Stimulated activated naive CD4-positive, alpha-beta T cell treated with Interleukin-2 at 50 U/mL for 16 hours (primary cell): ENCODE measurements around the gene ZNF184.

Source experiments
- DNase-seq: peaks from one replicate; lab custom pipeline; 2025; lab: John Stamatoyannopoulos, UW

Gene ZNF184

GRCh38 chr6:27479319-27480182 lies 6.6 kb upstream of the ZNF184 start:
- peak; percentile 69 for DNase-seq

GRCh38 chr6:27478706-27479318 lies 5.9 kb upstream of the ZNF184 start:
- peak; percentile 80 for DNase-seq

DNA sequence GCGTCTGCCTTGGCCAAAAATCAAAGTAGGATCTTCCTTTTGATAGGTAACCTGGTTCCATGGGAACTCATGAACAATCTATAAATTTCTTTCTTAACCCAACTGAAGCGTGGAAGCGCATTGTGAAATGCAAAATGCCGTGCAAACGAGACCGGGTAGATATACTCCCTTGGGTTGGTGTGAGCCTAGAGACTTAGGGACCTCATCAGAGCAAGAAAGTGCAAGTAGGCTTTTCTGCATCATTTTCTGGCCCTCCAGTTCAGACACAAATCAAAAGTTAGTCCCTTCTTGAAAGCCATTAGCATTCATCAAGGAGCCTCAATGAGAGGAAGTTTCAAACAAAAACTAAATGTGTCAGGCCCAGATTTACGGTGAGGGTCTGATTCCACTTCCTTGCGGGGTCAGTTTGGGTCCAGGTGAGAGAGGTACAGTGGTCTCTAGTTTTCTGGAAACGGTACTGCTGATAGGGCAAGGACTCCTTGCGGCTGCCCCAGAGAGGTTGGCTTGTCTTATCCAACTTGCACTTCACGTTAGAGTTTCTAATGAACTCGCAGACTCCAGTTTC lies 5.3 kb upstream of the ZNF184 start:
- no peak for DNase-seq

GRCh38 chr6:27477318-27478013 lies 4.6 kb upstream of the ZNF184 start:
- no peak for DNase-seq

DNA sequence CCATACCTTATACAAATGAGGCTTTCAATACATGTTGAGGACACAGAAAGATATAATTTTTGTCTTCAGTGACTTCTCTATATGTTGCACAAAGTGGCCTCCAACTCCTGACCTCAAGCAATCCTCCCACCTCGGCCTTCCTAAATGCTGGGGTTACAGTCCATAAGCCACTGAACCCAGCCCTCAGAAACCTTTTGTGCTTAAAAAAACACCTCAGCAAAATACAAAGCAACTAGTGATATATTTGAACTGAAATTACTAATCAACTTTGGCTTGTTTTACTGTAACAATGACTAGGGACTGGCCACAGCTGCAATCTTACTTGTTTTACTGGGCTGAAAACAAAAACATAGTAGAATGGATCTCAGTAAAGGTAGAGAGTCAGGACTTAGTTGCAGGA lies 3.2 kb upstream of the ZNF184 start:
- DNase-seq, result no peak

DNA sequence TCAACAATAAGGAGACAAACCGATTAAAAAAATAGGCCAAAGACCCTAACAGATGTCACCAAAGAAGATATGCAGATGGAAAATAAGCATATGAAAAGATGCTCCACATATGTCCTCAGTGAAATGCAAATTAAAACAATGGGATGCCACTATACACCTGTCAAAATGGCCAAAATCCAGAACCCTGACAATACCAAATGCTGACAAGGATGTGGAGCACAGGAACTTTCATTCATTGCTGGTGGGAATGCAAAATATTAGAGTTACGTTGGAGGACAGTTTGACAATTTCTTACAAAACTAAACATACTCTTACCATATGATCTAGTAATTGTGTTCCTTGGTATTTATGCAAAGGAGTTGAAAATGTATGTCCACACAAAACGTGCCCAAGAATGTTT lies 1.8 kb upstream of the ZNF184 start:
- no peak for DNase-seq

GRCh38 chr6:27474172-27474465 lies 1.2 kb upstream of the ZNF184 start:
- no peak for DNase-seq

DNA sequence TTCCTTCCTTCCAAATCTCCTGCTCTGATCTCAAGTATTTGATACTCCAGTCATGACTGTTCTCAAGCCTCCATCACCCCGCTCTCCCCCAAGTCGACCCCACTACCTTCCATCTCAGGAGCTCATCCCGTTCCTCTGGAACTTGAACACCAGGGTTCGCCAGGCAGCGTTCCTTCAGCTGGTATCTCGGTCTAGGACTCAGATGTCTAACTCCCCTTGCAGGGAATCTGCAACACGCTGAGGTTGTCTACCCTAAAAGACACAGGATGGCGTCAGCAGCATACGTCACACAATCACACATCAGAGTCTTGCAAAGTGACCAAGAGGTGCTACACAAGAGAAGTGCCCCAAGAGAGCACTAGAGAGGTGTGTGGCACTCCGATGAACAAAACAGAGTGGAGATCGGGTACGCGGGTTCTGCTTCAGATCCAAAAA lies 706 bp downstream of the ZNF184 start:
- peak; percentile 44 for DNase-seq

DNA sequence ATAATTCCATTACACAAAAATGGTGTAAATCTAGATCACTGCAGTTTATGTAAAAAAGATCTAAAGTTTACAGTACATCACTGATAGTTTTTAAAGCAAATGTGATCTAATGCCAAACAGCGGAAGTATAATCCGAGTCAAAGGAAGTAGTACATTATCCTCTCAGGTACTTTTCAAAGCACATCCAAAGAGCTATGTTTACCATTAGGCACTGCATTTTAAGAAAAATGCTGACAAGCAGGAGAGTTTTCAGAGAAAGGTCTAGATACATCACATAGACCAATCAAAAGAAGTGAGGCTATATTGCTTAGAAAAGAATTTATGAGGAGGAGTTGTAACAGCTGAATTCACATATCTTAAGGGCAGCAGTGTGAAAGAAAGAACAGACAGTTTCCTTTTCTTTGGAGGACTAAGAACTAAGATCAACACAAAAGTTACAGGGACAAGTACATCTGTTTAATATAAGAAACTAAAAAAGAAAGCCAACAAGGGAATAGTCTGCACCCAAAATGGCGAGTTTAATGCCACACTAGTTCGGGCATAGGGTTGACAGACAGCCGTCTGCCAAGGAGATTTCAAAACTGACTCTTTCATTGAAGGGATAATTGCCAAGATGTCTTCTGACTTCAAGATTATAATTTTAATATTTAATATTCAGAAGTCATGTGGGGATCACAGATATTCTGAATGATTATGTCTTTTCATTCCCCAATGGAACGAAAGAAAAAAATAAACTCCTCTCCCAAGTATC lies 1.4 kb downstream of the ZNF184 start:
- no peak for DNase-seq

DNA sequence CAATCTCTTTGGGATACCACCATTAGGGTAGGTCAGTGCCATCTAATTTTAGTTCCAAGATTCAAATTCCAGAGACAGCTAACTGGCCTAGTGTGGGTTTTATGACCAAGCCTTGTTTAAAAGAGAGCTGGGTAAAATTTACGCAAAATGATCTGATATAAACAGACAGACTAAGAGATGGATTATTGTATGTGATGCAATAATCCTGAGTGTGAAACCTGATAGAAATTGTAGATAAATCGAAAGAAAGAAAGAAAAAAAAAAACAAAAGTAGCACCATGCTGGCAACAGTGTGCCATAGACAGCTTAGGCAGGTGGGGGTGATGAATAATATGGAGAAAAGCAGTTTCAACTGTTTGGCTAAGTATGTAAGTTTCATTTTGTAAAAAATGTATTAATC lies 2.9 kb downstream of the ZNF184 start:
- DNase-seq, result no peak

DNA sequence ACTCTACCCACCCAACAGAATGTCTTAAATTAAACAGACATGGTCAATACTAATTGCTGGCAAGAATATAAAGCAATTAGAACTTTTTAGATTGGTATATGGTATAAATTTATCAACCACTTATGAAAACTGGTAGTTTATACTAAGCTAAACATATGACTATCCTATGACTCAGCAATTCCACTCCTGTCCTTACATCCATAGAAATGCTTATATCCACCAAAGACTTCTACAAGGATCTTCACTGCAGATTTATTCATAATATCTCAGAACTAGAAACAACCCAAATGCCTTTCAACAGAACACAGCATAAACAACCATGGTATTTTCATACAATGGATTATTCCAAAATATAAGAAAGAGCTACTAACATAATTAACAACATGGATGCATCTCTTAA lies 4.6 kb downstream of the ZNF184 start:
- DNase-seq, result no peak

GRCh38 chr6:27452496-27452897 lies 20.4 kb downstream of the ZNF184 start:
- no peak for DNase-seq

GRCh38 chr6:27451660-27452390 lies 21.1 kb downstream of the ZNF184 start:
- DNase-seq, result no peak

- no peak for DNase-seq
Measured at GRCh38 chr6:27448456-27448855, 24.4 kb downstream of the ZNF184 start.

- DNase-seq, result no peak
Measured at GRCh38 chr6:27442932-27443331, 30.0 kb downstream of the ZNF184 start.

DNA sequence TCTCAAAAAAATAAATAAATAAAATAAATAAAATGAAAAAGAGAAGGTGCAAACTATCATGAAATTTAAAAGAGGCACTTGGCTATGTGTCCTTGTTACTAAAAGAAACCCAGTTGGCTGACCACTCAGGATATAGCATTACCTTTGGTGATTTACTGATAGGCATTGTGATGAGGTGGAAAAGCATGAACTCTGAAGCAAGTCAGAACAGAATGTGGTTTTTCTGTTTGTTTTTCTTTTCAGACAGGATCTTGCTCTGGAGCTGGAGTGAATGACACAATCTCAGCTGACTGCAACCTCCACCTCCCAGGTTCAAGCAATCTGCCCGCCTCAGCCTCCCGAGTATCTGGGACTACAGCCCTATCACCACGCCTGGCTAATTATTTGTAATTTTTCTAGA lies 31.9 kb downstream of the ZNF184 start:
- no peak for DNase-seq

GRCh38 chr6:27439371-27439770 lies 33.5 kb downstream of the ZNF184 start:
- no peak for DNase-seq

GRCh38 chr6:27433714-27434113 lies 39.2 kb downstream of the ZNF184 start:
- DNase-seq, result no peak

DNA sequence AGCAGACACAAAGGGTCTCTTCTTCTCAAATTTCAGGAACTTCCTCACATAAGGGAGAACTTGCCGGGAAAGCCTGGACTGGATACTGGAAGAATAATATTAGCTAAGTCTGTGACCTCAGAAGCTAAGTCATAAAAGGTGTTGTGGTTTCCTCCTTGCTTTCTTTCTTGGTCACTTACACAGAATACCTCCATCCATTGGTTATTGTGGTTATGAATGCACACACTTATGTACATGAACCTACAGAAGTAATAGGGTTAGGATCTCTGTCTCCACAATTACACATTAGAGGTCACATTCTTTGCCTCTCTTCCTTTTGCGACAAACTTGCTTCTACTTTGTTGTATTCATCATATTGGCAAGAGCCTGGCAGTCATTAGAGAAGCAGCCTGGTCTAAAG lies 43.9 kb downstream of the ZNF184 start:
- DNase-seq, result no peak

- no peak for DNase-seq
Measured at GRCh38 chr6:27428502-27428901, 44.4 kb downstream of the ZNF184 start.

DNA sequence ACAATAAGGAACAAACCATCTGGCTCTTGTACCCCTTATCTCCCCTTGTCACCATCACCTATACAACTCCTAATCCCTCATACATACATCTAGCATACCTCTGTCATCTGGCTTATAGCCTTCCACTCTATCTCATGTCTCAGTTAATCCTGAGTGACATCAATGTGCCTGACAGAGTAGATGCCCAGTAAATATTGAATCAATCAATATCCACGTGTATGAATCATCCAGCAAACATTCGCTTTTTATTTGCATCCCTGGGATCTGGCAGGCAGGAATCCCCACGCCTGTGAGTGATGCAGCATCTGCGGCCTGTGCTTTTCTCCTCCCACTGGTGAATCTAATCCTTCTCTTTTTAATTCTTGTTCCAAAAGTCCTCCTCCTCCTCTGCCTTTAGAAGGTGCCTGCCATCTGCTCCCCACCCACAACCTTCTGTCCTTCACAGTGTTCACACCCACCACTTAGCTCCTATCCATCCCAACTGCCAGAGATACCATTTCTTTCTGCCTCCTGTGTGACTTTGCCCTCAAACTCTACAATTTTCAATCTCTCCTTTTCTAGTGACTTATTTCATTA lies 46.8 kb downstream of the ZNF184 start:
- no peak for DNase-seq
